HepG2 (cell line): Measurements from ENCODE around the gene GLB1L. TPM values are rescaled to one million over a fixed set of nuclear protein-coding genes. Genes with fewer than 3 reads are reported as not detected.

Experiments
- ELF1 ChIP-seq: sonication (generic); formaldehyde crosslinking; IDR thresholded peaks from 2 replicates; pipeline ENCODE4 v1.4.0; 2020; ENCODE audit warnings: missing genetic modification reagents
- EP300 ChIP-seq, 3 experiments: sonication (generic) in 1 of 3; formaldehyde crosslinking in 1 of 3; IDR thresholded peaks; 2 replicates each; pipeline versions ENCODE4 v1.5.1 to v1.6.1; 2011 to 2020; ENCODE audit warnings: low read depth in 2 of 3, low read length in 2 of 3, borderline replicate concordance in 1 of 3, improper control_type of control experiment in 1 of 3, mild to moderate bottlenecking in 1 of 3, missing genetic modification reagents in 1 of 3, moderate library complexity in 1 of 3
- GPN1 ChIP-seq: sonication (generic); formaldehyde crosslinking; IDR thresholded peaks from 2 replicates; pipeline ENCODE4 v1.5.1; 2020; ENCODE audit warnings: missing genetic modification reagents, borderline replicate concordance
- KMT2A ChIP-seq: sonication (generic); formaldehyde crosslinking; IDR thresholded peaks from 2 replicates; pipeline ENCODE4 v1.4.0; 2020; ENCODE audit warnings: missing genetic modification reagents
- POLR2G ChIP-seq: fragments of 200-400 bp; formaldehyde crosslinking; IDR thresholded peaks from 2 replicates; pipeline ENCODE4 v1.6.1; 2018; ENCODE audit warnings: mild to moderate bottlenecking, low read depth, low read length, moderate library complexity
- RARA ChIP-seq: IDR thresholded peaks from 2 replicates; pipeline ENCODE4 v1.6.1; 2016; ENCODE audit warnings: missing genetic modification reagents, missing compliant biosample characterization
- SMARCE1 ChIP-seq: fragments of 450-650 bp; IDR thresholded peaks from 2 replicates; pipeline ENCODE4 v1.6.1; 2017; ENCODE audit warnings: borderline replicate concordance
- ZMAT3 ChIP-seq: sonication (generic); formaldehyde crosslinking; conservative IDR thresholded peaks from 2 replicates; pipeline ENCODE4 v1.7.0; 2021; ENCODE audit warnings: missing genetic modification reagents
- ZNF337 ChIP-seq: sonication (generic); formaldehyde crosslinking; IDR thresholded peaks from 2 replicates; pipeline ENCODE4 v1.5.1; 2020; ENCODE audit warnings: missing genetic modification reagents, low read depth, mild to moderate bottlenecking, borderline replicate concordance
- ZNF562 ChIP-seq: sonication (generic); formaldehyde crosslinking; IDR thresholded peaks from 2 replicates; pipeline ENCODE4 v1.8.0; 2022; ENCODE audit warnings: missing genetic modification reagents, borderline replicate concordance
- ZNF563 ChIP-seq: sonication (generic); formaldehyde crosslinking; IDR thresholded peaks from 2 replicates; pipeline ENCODE4 v1.8.0; 2022; ENCODE audit warnings: mild to moderate bottlenecking, moderate library complexity, missing genetic modification reagents
- ZSCAN21 ChIP-seq: sonication (generic); formaldehyde crosslinking; IDR thresholded peaks from 2 replicates; pipeline ENCODE4 v1.8.0; 2022; ENCODE audit warnings: mild to moderate bottlenecking, missing genetic modification reagents, moderate library complexity, borderline replicate concordance
- polyA plus RNA-seq, 8 experiments: library from polyadenylated mRNA; depleted of rRNA in 3 of 8; stranded (reverse) in 7 of 8; unstranded in 1 of 8; fragments of >200 nt; fragmentation: Illumina TruSeq in 4 of 8; extraction: Trizol in 4 of 8; gene quantifications; 2 replicates each; pipeline versions ENCODE4 v1.2.1 to v1.2.3, GENCODE V29; 2011 to 2016; ENCODE audit warnings: low read depth in 4 of 8, missing spikeins in 1 of 8, mixed read lengths in 1 of 8; ENCODE audit not compliant: insufficient read depth in 1 of 8
- total RNA-seq, 5 experiments: library from RNA; depleted of rRNA; stranded (reverse); fragments of >200 nt; fragmentation: Illumina TruSeq; extraction: Trizol; gene quantifications; 2 replicates each; pipeline ENCODE4 v1.2.3, GENCODE V29; 2016; ENCODE audit warnings: low read depth in 1 of 5
- TF ChIP-seq, protein P1 (sequence below): sonication (generic); formaldehyde crosslinking; IDR thresholded peaks from 2 replicates; pipeline ENCODE4 v1.4.0; 2020; ENCODE audit warnings: missing genetic modification reagents
- TF ChIP-seq, protein P2 (sequence below): IDR thresholded peaks from 2 replicates; pipeline ENCODE4 v1.6.1; 2016; ENCODE audit warnings: mild to moderate bottlenecking
- TF ChIP-seq, protein P3 (sequence below): IDR thresholded peaks from 2 replicates; pipeline ENCODE4 v1.6.1; 2012; ENCODE audit warnings: low read depth, low read length, improper control_type of control experiment
- TF ChIP-seq, protein P4 (sequence below): sonication (generic); formaldehyde crosslinking; IDR thresholded peaks from 2 replicates; pipeline ENCODE4 v1.4.0; 2020; ENCODE audit warnings: mild to moderate bottlenecking, missing genetic modification reagents
- TF ChIP-seq, protein P5 (sequence below): sonication (generic); formaldehyde crosslinking; IDR thresholded peaks from 2 replicates; pipeline ENCODE4 v1.5.0; 2020; ENCODE audit warnings: mild to moderate bottlenecking, missing genetic modification reagents
- TF ChIP-seq, protein P6 (sequence below): sonication (generic); formaldehyde crosslinking; IDR thresholded peaks from 2 replicates; pipeline ENCODE4 v1.4.0; 2020; ENCODE audit warnings: mild to moderate bottlenecking, missing genetic modification reagents

GLB1L gene
- total and polyA plus RNA-seq, 2 of the 13 experiments (the other 11 are each of a cell fraction or from before 2014, with no cell fraction given), result 6.8 to 7.3 TPM

DNA sequence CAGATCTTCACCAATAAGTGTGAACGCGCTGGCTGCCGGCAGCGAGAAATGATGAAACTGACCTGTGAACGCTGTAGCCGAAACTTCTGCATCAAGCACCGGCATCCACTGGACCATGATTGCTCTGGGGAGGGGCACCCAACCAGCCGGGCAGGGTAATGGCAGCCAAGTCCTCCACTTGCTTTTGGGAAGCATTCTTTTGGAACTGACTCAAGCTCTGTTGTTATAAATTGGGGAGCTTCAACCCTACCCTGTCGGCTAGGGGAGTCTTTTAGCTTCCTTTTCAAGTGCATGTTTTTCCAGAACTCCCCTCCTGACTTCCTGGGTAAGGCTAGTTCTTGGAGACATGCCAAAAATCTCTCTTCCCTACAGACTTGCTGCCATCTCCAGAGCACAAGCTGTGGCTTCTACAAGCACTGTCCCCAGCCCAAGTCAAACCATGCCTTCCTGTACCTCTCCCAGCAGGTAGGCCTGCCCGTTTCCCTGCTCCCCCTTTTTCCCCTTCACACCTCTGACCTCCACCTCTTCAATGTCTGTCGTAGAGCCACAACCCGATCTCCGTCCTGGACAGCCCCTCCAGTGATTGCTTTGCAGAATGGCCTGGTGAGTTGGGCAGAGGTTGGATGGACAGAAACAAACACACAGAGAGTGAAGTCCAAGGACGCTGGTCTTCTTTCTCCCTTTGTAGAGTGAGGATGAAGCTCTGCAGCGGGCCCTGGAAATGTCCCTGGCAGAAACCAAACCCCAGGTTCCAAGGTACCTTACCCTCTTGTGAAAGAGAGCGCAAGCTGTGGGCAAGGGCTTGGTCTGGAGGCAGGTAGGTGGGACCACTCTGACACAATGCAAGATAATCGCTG is 37.1 kb downstream of the GLB1L start (continued):
- TF ChIP-seq, protein P1, sequence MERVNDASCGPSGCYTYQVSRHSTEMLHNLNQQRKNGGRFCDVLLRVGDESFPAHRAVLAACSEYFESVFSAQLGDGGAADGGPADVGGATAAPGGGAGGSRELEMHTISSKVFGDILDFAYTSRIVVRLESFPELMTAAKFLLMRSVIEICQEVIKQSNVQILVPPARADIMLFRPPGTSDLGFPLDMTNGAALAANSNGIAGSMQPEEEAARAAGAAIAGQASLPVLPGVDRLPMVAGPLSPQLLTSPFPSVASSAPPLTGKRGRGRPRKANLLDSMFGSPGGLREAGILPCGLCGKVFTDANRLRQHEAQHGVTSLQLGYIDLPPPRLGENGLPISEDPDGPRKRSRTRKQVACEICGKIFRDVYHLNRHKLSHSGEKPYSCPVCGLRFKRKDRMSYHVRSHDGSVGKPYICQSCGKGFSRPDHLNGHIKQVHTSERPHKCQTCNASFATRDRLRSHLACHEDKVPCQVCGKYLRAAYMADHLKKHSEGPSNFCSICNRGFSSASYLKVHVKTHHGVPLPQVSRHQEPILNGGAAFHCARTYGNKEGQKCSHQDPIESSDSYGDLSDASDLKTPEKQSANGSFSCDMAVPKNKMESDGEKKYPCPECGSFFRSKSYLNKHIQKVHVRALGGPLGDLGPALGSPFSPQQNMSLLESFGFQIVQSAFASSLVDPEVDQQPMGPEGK (CRISPR knock-in tag), result peak; percentile 75
- TF ChIP-seq, protein P2, sequence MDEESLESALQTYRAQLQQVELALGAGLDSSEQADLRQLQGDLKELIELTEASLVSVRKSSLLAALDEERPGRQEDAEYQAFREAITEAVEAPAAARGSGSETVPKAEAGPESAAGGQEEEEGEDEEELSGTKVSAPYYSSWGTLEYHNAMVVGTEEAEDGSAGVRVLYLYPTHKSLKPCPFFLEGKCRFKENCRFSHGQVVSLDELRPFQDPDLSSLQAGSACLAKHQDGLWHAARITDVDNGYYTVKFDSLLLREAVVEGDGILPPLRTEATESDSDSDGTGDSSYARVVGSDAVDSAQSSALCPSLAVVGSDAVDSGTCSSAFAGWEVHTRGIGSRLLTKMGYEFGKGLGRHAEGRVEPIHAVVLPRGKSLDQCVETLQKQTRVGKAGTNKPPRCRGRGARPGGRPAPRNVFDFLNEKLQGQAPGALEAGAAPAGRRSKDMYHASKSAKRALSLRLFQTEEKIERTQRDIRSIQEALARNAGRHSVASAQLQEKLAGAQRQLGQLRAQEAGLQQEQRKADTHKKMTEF, result peak; percentile 56
- TF ChIP-seq EP300 (IDR thresholded peaks at IDR 0.05; ENCODE audit: low read depth in 2 of 2, low read length in 2 of 2) (peak in 1 of 2 experiments; percentile 76; a peak in 3 of 4 replicates), EP300 (CRISPR knock-in tag; IDR thresholded peaks at IDR 0.05; ENCODE audit: borderline replicate concordance) (peak; percentile 56), KMT2A (CRISPR knock-in tag) (no peak), ZMAT3 (no peak; the same call in 1 of the 2 replicates), ELF1 (CRISPR knock-in tag) (peak; percentile 31), GPN1 (CRISPR knock-in tag) (no peak), ZNF562 (CRISPR knock-in tag) (no peak), POLR2G (peak; percentile 73), RARA (CRISPR knock-in tag) (peak; percentile 81), ZNF563 (CRISPR knock-in tag) (no peak), ZNF337 (CRISPR knock-in tag) (peak; percentile 80), SMARCE1 (no peak), ZSCAN21 (peak; percentile 47; the same call in 1 of the 2 replicates)
- TF ChIP-seq, protein P3, sequence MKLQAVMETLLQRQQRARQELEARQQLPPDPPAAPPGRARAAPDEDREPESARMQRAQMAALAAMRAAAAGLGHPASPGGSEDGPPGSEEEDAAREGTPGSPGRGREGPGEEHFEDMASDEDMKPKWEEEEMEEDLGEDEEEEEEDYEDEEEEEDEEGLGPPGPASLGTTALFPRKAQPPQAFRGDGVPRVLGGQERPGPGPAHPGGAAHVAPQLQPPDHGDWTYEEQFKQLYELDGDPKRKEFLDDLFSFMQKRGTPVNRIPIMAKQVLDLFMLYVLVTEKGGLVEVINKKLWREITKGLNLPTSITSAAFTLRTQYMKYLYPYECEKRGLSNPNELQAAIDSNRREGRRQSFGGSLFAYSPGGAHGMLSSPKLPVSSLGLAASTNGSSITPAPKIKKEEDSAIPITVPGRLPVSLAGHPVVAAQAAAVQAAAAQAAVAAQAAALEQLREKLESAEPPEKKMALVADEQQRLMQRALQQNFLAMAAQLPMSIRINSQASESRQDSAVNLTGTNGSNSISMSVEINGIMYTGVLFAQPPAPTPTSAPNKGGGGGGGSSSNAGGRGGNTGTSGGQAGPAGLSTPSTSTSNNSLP, result peak; percentile 41; the same call in 1 of the 2 replicates
- TF ChIP-seq, protein P4, sequence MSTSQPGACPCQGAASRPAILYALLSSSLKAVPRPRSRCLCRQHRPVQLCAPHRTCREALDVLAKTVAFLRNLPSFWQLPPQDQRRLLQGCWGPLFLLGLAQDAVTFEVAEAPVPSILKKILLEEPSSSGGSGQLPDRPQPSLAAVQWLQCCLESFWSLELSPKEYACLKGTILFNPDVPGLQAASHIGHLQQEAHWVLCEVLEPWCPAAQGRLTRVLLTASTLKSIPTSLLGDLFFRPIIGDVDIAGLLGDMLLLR (CRISPR knock-in tag), result 0 out of 2 replicates have a peak, but pooled peaks have one; percentile 6
- TF ChIP-seq, protein P5, sequence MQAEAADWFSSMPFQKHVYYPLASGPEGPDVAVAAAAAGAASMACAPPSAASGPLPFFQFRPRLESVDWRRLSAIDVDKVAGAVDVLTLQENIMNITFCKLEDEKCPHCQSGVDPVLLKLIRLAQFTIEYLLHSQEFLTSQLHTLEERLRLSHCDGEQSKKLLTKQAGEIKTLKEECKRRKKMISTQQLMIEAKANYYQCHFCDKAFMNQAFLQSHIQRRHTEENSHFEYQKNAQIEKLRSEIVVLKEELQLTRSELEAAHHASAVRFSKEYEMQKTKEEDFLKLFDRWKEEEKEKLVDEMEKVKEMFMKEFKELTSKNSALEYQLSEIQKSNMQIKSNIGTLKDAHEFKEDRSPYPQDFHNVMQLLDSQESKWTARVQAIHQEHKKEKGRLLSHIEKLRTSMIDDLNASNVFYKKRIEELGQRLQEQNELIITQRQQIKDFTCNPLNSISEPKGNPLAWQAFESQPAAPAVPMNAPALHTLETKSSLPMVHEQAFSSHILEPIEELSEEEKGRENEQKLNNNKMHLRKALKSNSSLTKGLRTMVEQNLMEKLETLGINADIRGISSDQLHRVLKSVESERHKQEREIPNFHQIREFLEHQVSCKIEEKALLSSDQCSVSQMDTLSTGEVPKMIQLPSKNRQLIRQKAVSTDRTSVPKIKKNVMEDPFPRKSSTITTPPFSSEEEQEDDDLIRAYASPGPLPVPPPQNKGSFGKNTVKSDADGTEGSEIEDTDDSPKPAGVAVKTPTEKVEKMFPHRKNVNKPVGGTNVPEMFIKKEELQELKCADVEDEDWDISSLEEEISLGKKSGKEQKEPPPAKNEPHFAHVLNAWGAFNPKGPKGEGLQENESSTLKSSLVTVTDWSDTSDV, result no peak
- TF ChIP-seq, protein P6, sequence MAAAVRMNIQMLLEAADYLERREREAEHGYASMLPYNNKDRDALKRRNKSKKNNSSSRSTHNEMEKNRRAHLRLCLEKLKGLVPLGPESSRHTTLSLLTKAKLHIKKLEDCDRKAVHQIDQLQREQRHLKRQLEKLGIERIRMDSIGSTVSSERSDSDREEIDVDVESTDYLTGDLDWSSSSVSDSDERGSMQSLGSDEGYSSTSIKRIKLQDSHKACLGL (CRISPR knock-in tag), result peak; percentile 10; the same call in 1 of the 2 replicates
